ENCODE data around the gene OR52D1. TPM values are rescaled to one million over a fixed set of nuclear protein-coding genes. Genes with fewer than 3 reads are reported as not detected.

Gene OR52D1
- polyA plus RNA-seq, 3 donors: not detected

GRCh38 chr11:5507177-5507932 lies 18.9 kb downstream of the OR52D1 start:
- no peak overlapping the region for H3K27ac ChIP-seq (ENCODE audit: low read depth, low read length)
- WGBS, 3 donors: 80 to 88% (median 84%) methylated on average over 9 of the region's 9 CpGs

DNA sequence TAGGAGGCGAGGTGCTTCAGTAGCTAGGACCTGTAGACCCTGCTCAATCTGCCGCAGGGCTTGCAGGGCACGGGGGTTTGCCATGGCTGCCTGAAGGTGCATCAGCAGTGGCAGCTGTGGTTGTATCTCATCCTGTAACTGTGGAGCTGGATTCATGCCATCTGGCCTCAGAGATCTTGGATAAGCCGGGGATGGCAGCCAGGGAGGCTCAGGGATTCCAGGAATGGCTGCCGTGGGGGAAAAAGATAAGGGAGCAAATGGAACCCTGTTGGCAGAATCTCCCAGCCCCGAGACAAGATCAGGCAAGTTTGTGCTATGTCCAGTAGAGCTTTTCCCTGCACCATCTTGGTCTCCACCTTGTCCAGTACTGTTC lies 19.4 kb downstream of the OR52D1 start:
- H3K27ac ChIP-seq (ENCODE audit: low read depth, low read length): no peak overlapping the region
- 66 to 77% (median 74%) methylated on average over 6 of the region's 6 CpGs for WGBS, 3 donors

DNA sequence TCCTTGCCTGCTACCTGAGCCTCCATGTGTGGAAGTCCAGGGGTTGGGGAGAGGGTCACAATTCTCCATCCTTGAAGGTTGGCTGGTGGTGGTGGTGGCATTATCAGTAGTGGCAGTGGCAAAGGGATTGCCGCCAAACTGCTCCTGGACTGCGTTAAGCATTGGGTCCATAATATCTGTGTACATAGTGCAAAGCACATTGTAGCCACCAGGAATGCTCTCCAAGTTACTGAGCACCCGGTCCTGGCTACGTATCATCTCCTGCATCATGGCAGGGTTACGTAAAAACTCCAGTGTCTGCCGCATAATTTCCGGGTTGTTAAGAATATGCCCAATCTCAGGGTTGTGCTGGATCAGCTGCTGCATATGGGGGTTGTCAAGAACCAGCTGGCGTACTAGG lies 20.1 kb downstream of the OR52D1 start:
- 89 to 96% (median 95%) methylated on average over 8 of the region's 8 CpGs for WGBS, 3 donors
- H3K27ac ChIP-seq (ENCODE audit: low read depth, low read length): no peak overlapping the region

GRCh38 chr11:5509803-5510202 lies 21.3 kb downstream of the OR52D1 start, which contains the start of gene UBQLN3:
Gene UBQLN3 (minus strand): TSS chr11:5509957. CDS start chr11:5509558, 399 bp downstream.
- WGBS, 3 donors: 83 to 85% (median 83%) methylated on average over 4 of the region's 4 CpGs
- H3K27ac ChIP-seq (ENCODE audit: low read depth, low read length): no peak within 1 kb of the TSS

- H3K27ac ChIP-seq (ENCODE audit: low read depth, low read length): no peak overlapping the region
These were observed 26.4 kb downstream of the OR52D1 start for GRCh38 chr11:5514841-5515240.

DNA sequence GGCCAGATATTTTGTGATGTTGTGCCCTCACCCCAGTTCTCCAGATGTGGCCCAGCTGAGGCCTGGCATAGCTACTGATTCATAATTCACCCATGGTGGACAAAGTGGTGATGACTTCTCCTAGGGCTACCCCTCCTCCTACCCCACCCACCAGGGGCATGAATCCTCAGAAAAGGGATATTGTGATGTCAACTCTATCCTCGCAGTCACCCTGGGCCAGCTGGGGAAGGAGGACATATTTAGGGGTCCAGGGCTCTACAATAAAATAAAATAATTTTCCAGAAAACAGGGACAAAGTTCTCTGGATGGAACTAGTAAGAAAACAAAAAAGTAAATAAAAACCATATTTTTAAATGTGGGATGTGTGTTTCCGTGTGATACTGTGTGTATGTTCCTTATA lies 28.1 kb downstream of the OR52D1 start, which contains the start of gene UBQLNL:
Gene UBQLNL (minus strand): TSS at position 101 of the 400 bp plus-strand sequence. CDS start 258 bp downstream, outside the sequence.
- H3K27ac ChIP-seq (ENCODE audit: low read depth, low read length): no peak within 1 kb of the TSS
- 91 to 93% (median 93%) methylated on average over 2 of the region's 2 CpGs for WGBS, 3 donors

DNA sequence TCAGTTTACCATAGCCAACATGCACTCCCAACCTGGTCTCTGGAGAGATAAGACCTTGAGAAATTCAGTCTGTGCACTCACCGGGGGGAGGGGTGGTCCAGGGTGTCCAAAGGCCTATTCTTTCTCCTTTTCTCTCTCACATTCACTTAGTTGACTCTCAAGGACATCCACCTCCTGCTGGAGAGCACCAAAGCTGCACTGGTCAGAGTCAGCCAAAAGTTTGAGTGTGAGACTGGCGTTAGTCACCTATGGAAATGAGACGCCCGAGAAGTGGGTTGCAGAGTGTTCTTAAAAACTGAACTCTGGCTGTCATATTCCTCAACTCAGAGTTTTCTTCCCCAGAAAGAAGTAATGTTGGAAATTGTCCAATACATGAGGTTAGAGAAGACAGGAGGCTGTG lies 33.1 kb downstream of the OR52D1 start:
- H3K27ac ChIP-seq (ENCODE audit: low read depth, low read length): no peak overlapping the region
- 96 to 98% (median 97%) methylated on average over 4 of the region's 4 CpGs for WGBS, 3 donors

GRCh38 chr11:5522308-5522707 lies 33.8 kb downstream of the OR52D1 start:
- 88 to 98% (median 90%) methylated on average over 2 of the region's 2 CpGs for whole genome bisulfite sequencing, 3 donors
- no peak overlapping the region for H3K27ac ChIP-seq (ENCODE audit: low read depth, low read length)

DNA sequence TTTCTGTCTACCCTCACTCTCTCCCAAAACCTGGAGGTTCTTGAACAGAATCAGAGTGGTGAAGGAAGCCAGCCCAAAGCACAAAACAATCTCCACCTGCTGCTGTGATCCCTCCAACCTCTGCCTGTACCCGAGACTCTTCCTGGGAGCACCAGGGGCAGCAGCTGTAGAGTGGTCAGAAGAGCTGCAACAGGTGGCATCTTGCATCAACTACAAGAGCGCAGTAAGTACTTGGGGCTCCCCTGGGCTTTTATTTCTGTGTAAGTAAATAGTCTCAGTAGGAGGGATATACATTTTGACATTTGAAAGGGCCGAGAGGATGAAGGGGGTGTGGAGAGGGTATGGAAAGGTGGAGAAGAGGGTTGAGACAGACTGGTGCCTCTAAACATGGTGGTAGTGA lies 36.3 kb downstream of the OR52D1 start:
- 61 to 76% (median 62%) methylated on average over 3 of the region's 3 CpGs for WGBS, 3 donors

DNA sequence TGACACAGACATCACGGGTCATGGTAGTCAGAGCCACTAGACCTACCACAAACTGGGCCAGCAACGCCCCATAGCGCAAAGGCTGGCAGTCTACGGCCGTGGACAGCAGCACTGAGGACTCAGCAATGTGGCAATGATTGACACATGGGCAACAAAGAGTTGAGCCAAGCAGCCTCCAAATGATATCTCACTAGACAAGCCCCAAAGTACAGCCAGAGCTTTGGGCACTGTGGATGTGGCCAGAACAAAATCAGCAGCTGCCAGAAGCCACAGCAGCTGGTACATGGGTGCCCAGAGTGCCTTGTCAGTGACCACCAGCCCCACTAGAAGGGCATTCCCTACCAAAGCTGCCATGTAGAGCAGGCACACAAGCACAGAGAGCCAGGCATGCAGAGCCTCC lies 39.2 kb downstream of the OR52D1 start:
- H3K27ac ChIP-seq (ENCODE audit: low read depth, low read length): no peak overlapping the region
- WGBS, 3 donors: 93 to 94% (median 94%) methylated on average over 5 of the region's 5 CpGs

More for the DNA sequence above, 36.3 kb downstream of the OR52D1 start:
- H3K27ac ChIP-seq (ENCODE audit: low read depth, low read length): no peak overlapping the region

- WGBS, 3 donors: 22 to 41% (median 39%) methylated on average over 1 of the region's 1 CpG
- no peak overlapping the region for H3K27ac ChIP-seq (ENCODE audit: low read depth, low read length)
These were observed 40.0 kb downstream of the OR52D1 start for GRCh38 chr11:5528495-5528894.

GRCh38 chr11:5531053-5531831 lies 42.8 kb downstream of the OR52D1 start:
- 63 to 81% (median 78%) methylated on average over 2 of the region's 2 CpGs for WGBS, 3 donors
- no peak overlapping the region for H3K27ac ChIP-seq (ENCODE audit: low read depth, low read length)

DNA sequence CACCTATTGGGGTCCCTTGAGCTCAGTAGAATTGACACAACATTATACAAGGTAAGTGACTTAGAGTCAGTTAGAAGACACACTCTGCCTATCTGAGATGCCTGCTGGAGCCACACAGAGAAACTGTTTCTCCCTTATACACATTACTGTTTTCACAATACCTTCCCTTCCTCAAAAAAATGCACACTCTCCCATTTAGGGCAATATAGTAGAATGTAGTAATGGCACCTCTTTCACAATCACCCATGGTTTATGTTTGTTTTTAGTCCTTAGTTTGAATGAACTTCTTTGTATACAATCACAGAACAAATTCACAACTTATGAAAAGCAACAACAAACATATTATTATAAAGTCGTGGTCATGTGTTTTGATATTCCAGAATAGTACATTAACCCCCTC lies 45.6 kb downstream of the OR52D1 start:
- 55 to 86% (median 81%) methylated on average over 1 of the region's 1 CpG for WGBS, 3 donors
- no peak overlapping the region for H3K27ac ChIP-seq (ENCODE audit: low read depth, low read length)

DNA sequence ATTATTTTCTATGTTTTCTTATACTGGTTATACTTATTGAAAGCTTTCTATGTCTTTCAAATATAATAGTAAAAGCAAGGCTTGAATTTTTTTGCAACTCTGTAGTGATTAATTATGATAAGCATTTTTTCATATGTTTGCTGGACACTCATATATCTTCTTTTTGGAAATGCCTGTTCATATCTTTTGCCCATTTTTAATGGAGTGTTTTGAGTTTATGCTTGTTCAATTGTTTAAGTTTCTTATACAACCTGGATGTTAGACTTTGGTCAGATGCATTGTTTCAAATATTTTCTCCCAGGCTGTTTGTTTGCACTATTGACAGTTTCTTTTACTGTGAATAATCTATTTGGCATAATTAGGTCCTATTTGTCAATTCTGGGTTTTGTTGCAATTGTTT lies 48.0 kb downstream of the OR52D1 start:
- no peak overlapping the region for H3K27ac ChIP-seq (ENCODE audit: low read depth, low read length)

Other genes starting within 250 kb of the OR52D1 start
- gene HBG1, start 238.8 kb upstream of the OR52D1 start, polyA plus RNA-seq: not detected
- gene HBG2, start 233.9 kb upstream of the OR52D1 start, polyA plus RNA-seq: not detected
- gene HBE1, start 218.7 kb upstream of the OR52D1 start, polyA plus RNA-seq: under 1 TPM in 2 of 3 donors, not detected in 1; 0.10 to 0.14 TPM
- not detected for gene OR51B4, start 186.7 kb upstream of the OR52D1 start, polyA plus RNA-seq
- not detected for gene OR51B2, start 164.4 kb upstream of the OR52D1 start, polyA plus RNA-seq
- not detected for gene OR51B5, start 145.2 kb upstream of the OR52D1 start, polyA plus RNA-seq
- not detected for gene OR51B6, start 137.2 kb upstream of the OR52D1 start, polyA plus RNA-seq
- not detected for gene OR51M1, start 104.9 kb upstream of the OR52D1 start, polyA plus RNA-seq
- gene OR51Q1, start 66.6 kb upstream of the OR52D1 start, polyA plus RNA-seq: not detected
- not detected for gene OR51I1, start 47.2 kb upstream of the OR52D1 start, polyA plus RNA-seq
- gene OR51I2, start 39.4 kb upstream of the OR52D1 start, polyA plus RNA-seq: not detected
- not detected for gene UBQLN3, start 21.3 kb downstream of the OR52D1 start, polyA plus RNA-seq
- gene UBQLNL, start 28.0 kb downstream of the OR52D1 start, polyA plus RNA-seq: under 1 TPM; 0.08 to 0.22 (median 0.09) TPM
- not detected for gene OR52H1, start 59.9 kb downstream of the OR52D1 start, polyA plus RNA-seq
- not detected for gene OR52B6, start 92.2 kb downstream of the OR52D1 start, polyA plus RNA-seq
- 1 to 10 TPM; 1.4 to 2.9 (median 2.4) TPM for gene TRIM6, start 108.0 kb downstream of the OR52D1 start, polyA plus RNA-seq
- 1 to 10 TPM; 1.8 to 6.7 (median 3.8) TPM for gene TRIM34, start 136.3 kb downstream of the OR52D1 start, polyA plus RNA-seq
- 10 to 100 TPM in 1 of 3 donors, 1 to 10 TPM in 2; 7.7 to 11.2 (median 9.7) TPM for gene TRIM5, start 196.4 kb downstream of the OR52D1 start, polyA plus RNA-seq
- 10 to 100 TPM in 2 of 3 donors, 1 to 10 TPM in 1; 8.3 to 43.7 (median 22.8) TPM for gene TRIM22, start 201.1 kb downstream of the OR52D1 start, polyA plus RNA-seq
- gene OR56B1, start 247.8 kb downstream of the OR52D1 start, polyA plus RNA-seq: not detected

Data from adipose tissue (tissue), 3 donors.